ENCODE measurements around the gene HOXD4.

GRCh38 chr2:176105730-176106580 is 45.4 kb upstream of the HOXD4 start:
- TF ChIP-seq CTCF (IDR thresholded peaks at IDR 0.05; ENCODE audit: low read depth, low read length) (no peak), EZH2phosphoT487 (IDR thresholded peaks at IDR 0.05; ENCODE audit: low read depth) (no peak)

All from OCI-LY3 (cell line).